ENCODE measurements around the gene BRINP3.
A peak's percentile ranks its signal among the peaks of the same experiment; 100 is the strongest.

- TF ChIP-seq CTCF (IDR thresholded peaks at IDR 0.05) (no peak), POLR2AphosphoS5 (IDR thresholded peaks at IDR 0.05) (peak; percentile 41), POLR2A (IDR thresholded peaks at IDR 0.05) (no peak)
Measured at GRCh38 chr1:190452272-190452848, 25.3 kb downstream of the BRINP3 start.
